ENCODE results near the gene XYLT1.

Gene XYLT1

DNA sequence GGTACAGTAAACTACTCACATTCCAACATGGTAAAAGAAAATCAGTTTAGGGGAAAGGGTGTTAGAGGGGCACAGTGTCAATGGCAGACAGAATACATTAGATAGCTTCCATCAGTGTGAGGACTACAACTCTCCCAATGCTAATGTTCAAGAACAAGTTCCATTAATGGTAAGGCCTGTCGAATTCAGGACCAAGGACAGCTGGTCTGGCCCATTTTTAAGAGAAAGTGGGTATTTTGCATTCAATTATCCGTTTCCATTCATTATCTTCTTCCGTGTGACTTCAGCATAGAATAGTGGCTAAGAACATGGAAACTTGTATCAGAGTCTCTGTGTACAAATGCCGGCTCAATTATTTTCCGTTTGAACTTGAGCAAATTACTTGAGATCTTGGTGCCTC lies 98.4 kb downstream of the XYLT1 start:
- Histone ChIP-seq H3K27me3 (ENCODE audit: control insufficient read depth in 1 of 2, insufficient read depth in 2 of 2, low read length in 2 of 2) (no peaks in the 10 kb centered on the region), H3K9ac (ENCODE audit: low read length in 2 of 2) (no peak overlapping the region), H3K27ac (ENCODE audit: low read length) (no peak overlapping the region), H3K9me3 (ENCODE audit: control insufficient read depth in 2 of 2, low read length in 2 of 2) (no peaks in the 10 kb centered on the region), H3K4me1 (ENCODE audit: control insufficient read depth, insufficient read depth, low read length) (peaks cover 31% of the 10 kb centered on the region), H3K4me3 (ENCODE audit: low read length in 2 of 2) (no peak overlapping the region), H3K36me3 (ENCODE audit: control insufficient read depth in 2 of 2, insufficient read depth in 2 of 2, low read length in 2 of 2) (no peaks in the 10 kb centered on the region)

DNA sequence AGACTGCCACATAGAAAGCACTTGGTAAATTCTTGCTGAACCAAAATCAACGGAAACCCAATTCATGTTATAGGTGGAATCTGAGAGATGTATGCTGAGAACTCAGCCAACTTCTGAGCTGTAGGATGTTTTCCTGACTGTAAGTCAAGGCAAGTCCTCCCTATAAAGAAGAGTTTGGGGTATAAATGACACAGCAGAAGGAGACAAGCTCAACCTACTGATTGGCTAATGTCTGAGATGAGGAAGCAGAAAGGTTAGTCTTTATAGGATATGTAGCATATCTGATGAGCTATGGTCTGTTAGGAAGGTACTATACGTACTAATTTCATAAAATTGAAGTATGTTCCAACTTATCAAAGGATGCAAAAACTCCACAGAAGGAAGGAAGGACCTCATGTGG lies 99.5 kb downstream of the XYLT1 start:
- Histone ChIP-seq H3K27me3 (ENCODE audit: control insufficient read depth in 1 of 2, insufficient read depth in 2 of 2, low read length in 2 of 2) (no peaks in the 10 kb centered on the region), H3K9ac (ENCODE audit: low read length in 2 of 2) (no peak overlapping the region), H3K4me3 (ENCODE audit: low read length in 2 of 2) (no peak overlapping the region), H3K4me1 (ENCODE audit: control insufficient read depth, insufficient read depth, low read length) (peaks cover 27% of the 10 kb centered on the region), H3K27ac (ENCODE audit: low read length) (no peak overlapping the region), H3K9me3 (ENCODE audit: control insufficient read depth in 2 of 2, low read length in 2 of 2) (no peaks in the 10 kb centered on the region), H3K36me3 (ENCODE audit: control insufficient read depth in 2 of 2, insufficient read depth in 2 of 2, low read length in 2 of 2) (no peaks in the 10 kb centered on the region)

DNA sequence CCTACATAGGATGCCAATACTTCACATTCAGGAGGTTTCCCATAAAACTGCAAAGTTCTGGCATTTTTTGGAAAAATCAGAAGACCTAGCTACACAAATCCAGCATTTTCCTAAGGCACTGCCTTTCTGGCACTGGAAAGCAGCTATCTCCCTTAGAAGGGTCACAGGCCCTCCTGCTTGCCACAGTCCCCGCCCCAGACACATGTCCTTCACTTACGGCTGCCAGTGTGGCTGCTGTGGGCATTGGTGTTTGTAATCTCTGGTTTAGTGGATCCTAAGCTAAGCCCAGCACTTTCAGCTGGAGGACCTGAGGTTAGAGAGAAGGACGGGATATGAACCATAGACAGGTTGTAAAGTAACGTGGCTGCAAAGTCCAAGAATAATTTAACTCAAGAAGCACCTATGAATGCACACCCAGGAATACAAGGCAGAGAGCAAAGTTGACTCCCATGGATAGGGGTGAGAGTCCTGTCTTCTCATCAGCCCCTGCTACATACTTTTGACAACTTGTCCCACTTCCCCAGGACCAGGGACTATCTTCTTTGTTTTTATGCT lies 100.0 kb downstream of the XYLT1 start:
- H3K27ac ChIP-seq (ENCODE audit: low read length) = no peak overlapping the region
- H3K4me3 ChIP-seq (ENCODE audit: low read length in 2 of 2) = no peak overlapping the region
- H3K27me3 ChIP-seq (ENCODE audit: control insufficient read depth in 1 of 2, insufficient read depth in 2 of 2, low read length in 2 of 2) = no peaks in the 10 kb centered on the region
- H3K9me3 ChIP-seq (ENCODE audit: control insufficient read depth in 2 of 2, low read length in 2 of 2) = no peaks in the 10 kb centered on the region
- no peaks in the 10 kb centered on the region for H3K36me3 ChIP-seq (ENCODE audit: control insufficient read depth in 2 of 2, insufficient read depth in 2 of 2, low read length in 2 of 2)
- peaks cover 24% of the 10 kb centered on the region for H3K4me1 ChIP-seq (ENCODE audit: control insufficient read depth, insufficient read depth, low read length)
- H3K9ac ChIP-seq (ENCODE audit: low read length in 2 of 2) = no peak overlapping the region

GRCh38 chr16:17370223-17370707 lies 100.5 kb downstream of the XYLT1 start:
- Histone ChIP-seq H3K27ac (ENCODE audit: low read length) (no peak overlapping the region), H3K27me3 (ENCODE audit: control insufficient read depth in 1 of 2, insufficient read depth in 2 of 2, low read length in 2 of 2) (no peaks in the 10 kb centered on the region), H3K4me1 (ENCODE audit: control insufficient read depth, insufficient read depth, low read length) (peaks cover 24% of the 10 kb centered on the region), H3K9ac (ENCODE audit: low read length in 2 of 2) (no peak overlapping the region), H3K4me3 (ENCODE audit: low read length in 2 of 2) (no peak overlapping the region), H3K36me3 (ENCODE audit: control insufficient read depth in 2 of 2, insufficient read depth in 2 of 2, low read length in 2 of 2) (no peaks in the 10 kb centered on the region), H3K9me3 (ENCODE audit: control insufficient read depth in 2 of 2, low read length in 2 of 2) (no peaks in the 10 kb centered on the region)

DNA sequence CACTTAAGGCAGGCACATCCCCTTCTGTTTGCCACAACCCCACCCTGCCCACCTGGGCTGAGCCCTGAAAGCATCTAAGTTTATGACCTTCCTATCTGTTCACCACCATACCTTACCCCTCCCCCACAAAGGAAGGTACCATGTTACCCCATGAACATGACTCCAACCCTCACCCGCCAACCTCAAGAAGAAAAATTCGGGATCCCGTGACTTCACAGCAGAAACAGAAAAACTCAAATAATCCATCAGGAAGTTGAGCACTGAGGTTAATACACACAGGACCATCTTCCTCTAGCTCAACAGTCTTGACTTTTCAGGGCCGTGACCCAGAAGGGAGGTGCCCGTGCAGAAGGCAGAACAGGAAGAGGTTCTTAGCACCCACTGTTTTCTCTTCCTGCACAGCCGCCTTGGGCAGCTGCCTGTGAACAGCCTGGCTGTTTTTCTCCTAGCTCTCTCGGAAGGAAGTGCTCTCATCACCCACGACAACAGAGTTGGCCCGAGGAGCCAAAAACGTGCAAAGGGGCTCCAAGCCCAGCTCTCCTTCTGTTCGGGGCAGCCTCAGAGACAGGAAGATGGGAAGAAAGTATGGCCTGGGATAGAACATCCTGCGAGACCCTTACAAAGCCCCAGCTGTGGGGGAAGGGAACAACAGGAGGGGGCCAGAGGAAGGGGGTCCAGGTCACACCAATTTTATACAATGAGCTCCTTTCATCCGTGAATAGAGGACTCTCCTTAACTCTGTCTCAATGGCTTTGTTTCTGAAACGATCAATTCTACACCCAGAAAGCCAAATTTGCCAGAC lies 101.1 kb downstream of the XYLT1 start:
- Histone ChIP-seq H3K4me3 (ENCODE audit: low read length in 2 of 2) (no peak overlapping the region), H3K27me3 (ENCODE audit: control insufficient read depth in 1 of 2, insufficient read depth in 2 of 2, low read length in 2 of 2) (no peaks in the 10 kb centered on the region), H3K9me3 (ENCODE audit: control insufficient read depth in 2 of 2, low read length in 2 of 2) (no peaks in the 10 kb centered on the region), H3K4me1 (ENCODE audit: control insufficient read depth, insufficient read depth, low read length) (peaks cover 27% of the 10 kb centered on the region), H3K27ac (ENCODE audit: low read length) (no peak overlapping the region), H3K9ac (ENCODE audit: low read length in 2 of 2) (no peak overlapping the region), H3K36me3 (ENCODE audit: control insufficient read depth in 2 of 2, insufficient read depth in 2 of 2, low read length in 2 of 2) (no peaks in the 10 kb centered on the region)

DNA sequence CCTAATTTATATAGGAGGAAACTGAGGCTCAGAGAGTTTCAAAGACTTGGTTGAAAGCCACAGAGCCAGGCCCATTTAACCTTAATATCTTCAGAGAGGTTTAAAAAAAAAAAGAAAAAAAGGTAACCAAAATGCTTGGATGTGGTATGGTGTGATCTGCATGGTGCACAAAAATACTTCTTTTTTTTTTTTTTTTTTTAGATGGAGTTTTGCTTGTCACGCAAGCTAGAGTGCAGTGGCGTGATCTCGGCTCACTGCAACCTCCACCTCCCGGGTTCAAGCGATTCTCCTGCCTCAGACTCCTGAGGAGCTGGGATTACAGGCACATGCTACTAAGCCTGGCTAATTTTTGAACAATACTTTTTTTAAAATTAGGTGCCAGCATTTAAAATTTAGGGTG lies 101.8 kb downstream of the XYLT1 start:
- Histone ChIP-seq H3K36me3 (ENCODE audit: control insufficient read depth in 2 of 2, insufficient read depth in 2 of 2, low read length in 2 of 2) (no peaks in the 10 kb centered on the region), H3K27me3 (ENCODE audit: control insufficient read depth in 1 of 2, insufficient read depth in 2 of 2, low read length in 2 of 2) (no peaks in the 10 kb centered on the region), H3K9ac (ENCODE audit: low read length in 2 of 2) (no peak overlapping the region), H3K9me3 (ENCODE audit: control insufficient read depth in 2 of 2, low read length in 2 of 2) (no peaks in the 10 kb centered on the region), H3K27ac (ENCODE audit: low read length) (no peak overlapping the region), H3K4me3 (ENCODE audit: low read length in 2 of 2) (no peak overlapping the region), H3K4me1 (ENCODE audit: control insufficient read depth, insufficient read depth, low read length) (peaks cover 27% of the 10 kb centered on the region)

DNA sequence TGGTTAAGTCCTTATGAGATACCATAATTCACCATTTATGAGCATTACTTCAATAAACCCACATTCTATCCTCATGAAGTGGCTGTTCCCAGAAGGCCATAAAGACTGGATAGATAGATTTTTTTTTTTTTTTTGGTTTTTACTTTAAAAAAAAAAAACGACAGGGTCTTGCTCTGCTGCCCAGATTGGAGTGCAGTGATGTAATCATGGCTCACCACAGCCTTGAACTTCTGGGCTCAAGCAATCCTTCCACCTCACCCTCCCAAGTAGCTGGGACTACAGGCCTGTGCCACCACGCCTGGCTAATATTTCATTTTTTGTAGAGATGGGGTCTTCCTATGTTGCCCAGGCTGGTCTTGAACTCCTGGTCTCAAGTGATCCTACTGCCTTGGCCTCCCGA lies 102.3 kb downstream of the XYLT1 start:
- Histone ChIP-seq H3K4me3 (ENCODE audit: low read length in 2 of 2) (no peak overlapping the region), H3K9ac (ENCODE audit: low read length in 2 of 2) (no peak overlapping the region), H3K4me1 (ENCODE audit: control insufficient read depth, insufficient read depth, low read length) (peaks cover 27% of the 10 kb centered on the region), H3K27me3 (ENCODE audit: control insufficient read depth in 1 of 2, insufficient read depth in 2 of 2, low read length in 2 of 2) (no peaks in the 10 kb centered on the region), H3K36me3 (ENCODE audit: control insufficient read depth in 2 of 2, insufficient read depth in 2 of 2, low read length in 2 of 2) (no peaks in the 10 kb centered on the region), H3K9me3 (ENCODE audit: control insufficient read depth in 2 of 2, low read length in 2 of 2) (no peaks in the 10 kb centered on the region), H3K27ac (ENCODE audit: low read length) (no peak overlapping the region)

GRCh38 chr16:17367923-17368322 lies 102.8 kb downstream of the XYLT1 start:
- no peak overlapping the region for H3K9ac ChIP-seq (ENCODE audit: low read length in 2 of 2)
- H3K27me3 ChIP-seq (ENCODE audit: control insufficient read depth in 1 of 2, insufficient read depth in 2 of 2, low read length in 2 of 2) = no peaks in the 10 kb centered on the region
- H3K9me3 ChIP-seq (ENCODE audit: control insufficient read depth in 2 of 2, low read length in 2 of 2) = no peaks in the 10 kb centered on the region
- no peak overlapping the region for H3K27ac ChIP-seq (ENCODE audit: low read length)
- no peak overlapping the region for H3K4me3 ChIP-seq (ENCODE audit: low read length in 2 of 2)
- no peaks in the 10 kb centered on the region for H3K36me3 ChIP-seq (ENCODE audit: control insufficient read depth in 2 of 2, insufficient read depth in 2 of 2, low read length in 2 of 2)
- peaks cover 27% of the 10 kb centered on the region for H3K4me1 ChIP-seq (ENCODE audit: control insufficient read depth, insufficient read depth, low read length)

GRCh38 chr16:17367036-17367435 lies 103.7 kb downstream of the XYLT1 start:
- Histone ChIP-seq H3K9ac (ENCODE audit: low read length in 2 of 2) (no peak overlapping the region), H3K27ac (ENCODE audit: low read length) (no peak overlapping the region), H3K36me3 (ENCODE audit: control insufficient read depth in 2 of 2, insufficient read depth in 2 of 2, low read length in 2 of 2) (no peaks in the 10 kb centered on the region), H3K4me3 (ENCODE audit: low read length in 2 of 2) (no peak overlapping the region), H3K9me3 (ENCODE audit: control insufficient read depth in 2 of 2, low read length in 2 of 2) (no peaks in the 10 kb centered on the region), H3K27me3 (ENCODE audit: control insufficient read depth in 1 of 2, insufficient read depth in 2 of 2, low read length in 2 of 2) (no peaks in the 10 kb centered on the region), H3K4me1 (ENCODE audit: control insufficient read depth, insufficient read depth, low read length) (peaks cover 27% of the 10 kb centered on the region)

GRCh38 chr16:17366299-17366961 lies 104.3 kb downstream of the XYLT1 start:
- H3K4me3 ChIP-seq (ENCODE audit: low read length in 2 of 2) = no peak overlapping the region
- H3K9me3 ChIP-seq (ENCODE audit: control insufficient read depth in 2 of 2, low read length in 2 of 2) = no peaks in the 10 kb centered on the region
- H3K4me1 ChIP-seq (ENCODE audit: control insufficient read depth, insufficient read depth, low read length) = peaks cover 27% of the 10 kb centered on the region
- H3K27me3 ChIP-seq (ENCODE audit: control insufficient read depth in 1 of 2, insufficient read depth in 2 of 2, low read length in 2 of 2) = no peaks in the 10 kb centered on the region
- H3K36me3 ChIP-seq (ENCODE audit: control insufficient read depth in 2 of 2, insufficient read depth in 2 of 2, low read length in 2 of 2) = no peaks in the 10 kb centered on the region
- H3K27ac ChIP-seq (ENCODE audit: low read length) = no peak overlapping the region
- H3K9ac ChIP-seq (ENCODE audit: low read length in 2 of 2) = no peak overlapping the region

All from stomach smooth muscle (tissue), 2 donors.